GM18499 (cell line): ENCODE data around the gene WDR90.

Source experiments
- ATAC-seq: cut with Tn5 transposase; IDR thresholded peaks from one replicate; pipeline ENCODE4 v1.9.1; 2021; ENCODE audit warnings: moderate number of reproducible peaks; ENCODE audit not compliant: insufficient read depth, unreplicated experiment

WDR90 gene

DNA sequence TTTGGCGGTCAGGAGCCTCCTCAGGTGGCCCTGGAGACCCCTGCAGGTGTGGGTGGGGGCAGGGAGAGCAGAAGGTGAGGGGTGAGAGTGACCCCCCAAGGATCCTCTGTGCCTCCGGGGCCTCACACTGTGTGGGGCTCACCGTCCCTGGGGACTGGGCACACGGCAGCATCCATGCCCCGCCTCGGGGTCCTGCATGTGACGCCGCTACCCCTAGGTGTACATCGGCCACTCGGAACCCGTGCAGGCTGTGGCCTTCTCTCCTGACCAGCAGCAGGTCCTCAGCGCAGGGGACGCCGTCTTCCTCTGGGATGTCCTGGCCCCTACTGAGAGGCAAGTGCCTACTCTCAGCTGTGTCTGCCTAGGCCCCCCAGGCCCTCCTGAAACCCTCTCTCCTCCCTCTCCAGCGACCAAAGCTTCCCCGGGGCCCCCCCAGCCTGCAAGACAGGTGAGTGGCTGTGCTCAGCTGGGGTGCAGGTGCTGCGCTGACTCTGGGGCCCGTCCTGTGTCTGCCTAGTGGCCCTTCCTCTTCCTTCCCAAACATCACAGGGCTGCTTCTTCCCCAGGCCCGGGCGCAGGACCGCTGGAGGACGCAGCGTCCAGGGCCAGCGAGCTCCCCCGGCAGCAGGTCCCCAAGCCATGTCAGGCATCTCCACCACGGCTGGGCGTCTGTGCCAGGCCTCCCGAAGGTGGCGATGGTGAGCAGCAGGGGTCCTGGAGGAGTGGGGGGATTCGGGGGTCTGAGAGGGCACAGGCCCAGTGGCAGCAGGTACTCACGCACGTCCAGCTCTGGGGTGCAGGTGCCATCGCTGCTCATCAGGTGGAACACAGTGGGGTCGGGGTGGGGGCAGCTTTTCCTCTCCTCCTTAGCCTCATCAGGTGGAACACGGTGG, 9.8 kb downstream of the WDR90 start:
- ATAC-seq, result no peak

DNA sequence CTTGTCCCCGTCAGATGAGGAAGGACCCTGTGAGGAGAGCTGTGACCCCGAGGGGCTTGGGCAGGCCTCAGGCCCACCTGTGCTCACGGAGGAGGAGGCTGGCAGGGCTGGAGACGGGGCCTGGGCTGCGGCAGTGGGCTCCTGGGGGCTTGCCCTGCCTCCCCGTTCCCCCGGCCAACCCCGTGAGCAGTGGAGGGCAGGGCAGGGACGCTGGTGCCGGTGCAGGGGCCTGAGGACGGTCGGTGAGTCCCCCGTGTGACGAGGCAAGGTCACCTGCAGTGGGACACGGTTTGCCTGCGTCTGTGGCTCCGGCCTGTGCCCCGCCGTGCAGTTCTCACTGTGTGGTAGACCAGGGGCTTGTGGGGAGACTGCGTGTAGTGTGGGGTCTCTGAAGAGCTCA, 10.5 kb downstream of the WDR90 start:
- no peak for ATAC-seq

DNA sequence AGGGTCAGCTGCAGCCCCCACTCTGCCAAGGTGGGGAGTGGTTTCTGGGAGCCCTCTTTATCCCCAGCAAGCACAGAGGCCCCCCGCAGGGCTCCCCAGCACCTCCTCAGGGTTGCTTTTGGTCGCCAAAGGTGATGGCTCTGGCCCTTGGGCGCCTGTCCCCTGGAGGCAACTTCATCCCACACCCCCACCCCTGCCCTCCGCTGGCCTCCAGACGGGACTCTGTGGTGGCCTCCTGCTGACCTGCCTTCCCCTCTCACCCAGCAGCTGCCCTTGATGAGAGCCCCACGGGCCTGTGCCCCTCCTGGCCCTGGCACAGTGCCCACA, 10.9 kb downstream of the WDR90 start:
- ATAC-seq, result no peak

DNA sequence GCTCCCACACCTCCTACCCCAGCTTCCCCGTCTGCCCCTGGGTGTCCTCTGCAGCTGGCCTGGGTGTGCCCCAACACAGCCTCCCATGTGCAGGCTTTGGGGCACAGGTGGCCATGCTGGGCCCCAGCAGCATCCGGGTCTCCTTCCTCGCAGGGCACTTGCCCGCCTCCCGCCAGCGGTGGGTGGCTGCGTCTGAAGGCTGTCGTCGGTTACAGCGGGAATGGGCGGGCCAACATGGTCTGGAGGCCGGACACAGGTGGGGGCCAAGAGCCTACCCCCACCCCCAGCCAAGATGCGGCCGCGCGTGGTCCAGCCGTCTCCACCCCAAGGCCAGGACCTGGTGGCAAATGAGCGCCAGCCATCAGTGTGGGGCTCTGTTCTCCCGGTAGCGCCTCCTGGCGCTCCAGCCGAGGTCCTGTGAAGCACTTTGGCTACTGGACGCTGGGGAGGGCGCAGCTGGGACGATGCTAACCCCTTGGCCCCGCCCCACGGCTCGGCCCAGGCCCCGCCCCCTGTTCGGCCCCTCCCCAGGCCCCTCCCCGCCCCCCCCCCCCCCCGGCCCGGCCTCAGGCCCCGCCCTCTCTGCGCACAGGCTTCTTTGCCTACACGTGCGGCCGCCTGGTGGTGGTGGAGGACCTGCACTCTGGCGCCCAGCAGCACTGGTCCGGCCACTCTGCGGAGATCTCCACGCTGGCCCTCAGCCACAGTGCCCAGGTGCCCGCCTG, 11.5 kb downstream of the WDR90 start:
- ATAC-seq, result no peak

DNA sequence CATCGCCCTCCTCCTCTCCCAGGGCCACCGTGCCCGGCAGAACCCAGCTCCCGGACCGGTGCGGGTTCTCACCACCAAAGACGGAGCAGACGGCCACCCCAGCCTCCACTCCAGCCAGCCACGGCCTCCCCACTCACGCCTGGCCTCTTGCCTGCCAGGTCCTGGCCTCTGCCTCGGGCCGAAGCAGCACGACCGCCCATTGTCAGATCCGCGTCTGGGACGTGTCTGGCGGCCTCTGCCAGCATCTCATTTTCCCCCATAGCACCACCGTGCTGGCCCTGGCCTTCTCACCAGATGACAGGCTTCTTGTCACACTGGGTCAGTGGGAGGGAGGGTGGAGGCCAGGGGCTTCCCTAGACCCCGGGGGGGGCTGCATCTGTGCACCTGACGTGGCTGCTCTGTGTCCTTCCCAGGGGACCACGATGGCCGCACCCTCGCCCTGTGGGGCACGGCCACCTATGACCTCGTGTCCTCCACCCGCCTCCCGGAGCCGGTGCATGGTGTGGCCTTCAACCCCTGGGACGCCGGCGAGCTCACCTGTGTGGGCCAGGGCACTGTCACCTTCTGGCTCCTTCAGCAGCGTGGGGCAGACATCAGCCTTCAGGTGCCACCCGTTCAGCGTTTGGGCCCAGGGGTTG, 12.1 kb downstream of the WDR90 start:
- no peak for ATAC-seq

DNA sequence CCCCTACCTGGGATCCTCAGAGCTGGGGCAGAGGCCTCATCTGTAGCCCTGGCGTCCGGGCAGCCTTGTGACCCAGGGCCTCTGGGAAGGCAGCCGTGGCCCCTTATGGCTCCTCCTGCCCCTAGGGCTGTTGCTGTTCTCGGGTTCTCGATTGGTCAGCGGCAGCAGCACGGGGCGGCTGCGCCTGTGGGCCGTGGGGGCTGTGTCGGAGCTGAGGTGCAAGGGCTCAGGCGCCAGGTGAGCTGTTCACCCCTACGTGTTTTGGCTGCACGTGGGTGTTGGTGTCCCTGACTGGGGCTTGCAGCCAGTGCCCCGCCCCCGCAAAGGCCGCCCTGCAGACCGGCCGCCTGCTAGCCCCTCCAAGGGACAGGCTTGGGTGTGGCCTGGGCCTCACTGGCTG, 12.9 kb downstream of the WDR90 start:
- no peak for ATAC-seq

DNA sequence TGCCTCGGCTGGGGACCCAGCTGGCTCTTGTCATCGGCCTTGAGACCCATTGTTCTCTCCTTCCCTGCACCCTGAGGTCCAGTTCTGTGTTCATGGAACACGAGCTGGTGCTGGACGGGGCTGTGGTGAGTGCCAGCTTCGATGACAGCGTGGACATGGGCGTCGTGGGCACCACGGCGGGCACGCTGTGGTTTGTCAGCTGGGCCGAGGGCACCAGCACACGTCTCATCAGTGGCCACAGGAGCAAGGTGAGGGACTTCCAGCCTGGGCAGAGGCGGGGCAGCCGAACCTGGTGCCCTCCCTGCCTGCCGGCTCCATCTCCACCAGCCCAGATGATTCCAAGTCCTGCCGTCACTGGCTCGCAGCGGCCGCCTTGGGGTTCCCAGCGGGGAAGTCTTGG, 13.4 kb downstream of the WDR90 start:
- ATAC-seq, result no peak

DNA sequence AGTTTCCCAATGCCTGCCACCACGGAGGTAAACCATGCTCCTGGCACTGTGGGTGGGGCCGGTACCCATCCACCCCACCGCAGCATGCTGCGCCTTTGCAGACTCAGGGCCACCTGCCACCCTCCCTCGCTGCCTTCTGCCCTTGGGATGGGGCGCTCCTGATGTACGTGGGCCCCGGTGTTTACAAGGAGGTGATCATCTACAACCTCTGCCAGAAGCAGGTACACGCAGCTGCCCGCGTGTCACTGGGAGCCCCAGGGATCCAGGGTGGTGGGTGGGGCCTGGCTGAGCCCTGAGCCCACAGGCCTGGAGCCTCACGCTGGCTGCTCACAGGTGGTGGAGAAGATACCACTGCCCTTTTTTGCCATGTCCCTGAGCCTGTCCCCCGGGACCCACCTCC, 17.4 kb downstream of the WDR90 start:
- no peak for ATAC-seq

DNA sequence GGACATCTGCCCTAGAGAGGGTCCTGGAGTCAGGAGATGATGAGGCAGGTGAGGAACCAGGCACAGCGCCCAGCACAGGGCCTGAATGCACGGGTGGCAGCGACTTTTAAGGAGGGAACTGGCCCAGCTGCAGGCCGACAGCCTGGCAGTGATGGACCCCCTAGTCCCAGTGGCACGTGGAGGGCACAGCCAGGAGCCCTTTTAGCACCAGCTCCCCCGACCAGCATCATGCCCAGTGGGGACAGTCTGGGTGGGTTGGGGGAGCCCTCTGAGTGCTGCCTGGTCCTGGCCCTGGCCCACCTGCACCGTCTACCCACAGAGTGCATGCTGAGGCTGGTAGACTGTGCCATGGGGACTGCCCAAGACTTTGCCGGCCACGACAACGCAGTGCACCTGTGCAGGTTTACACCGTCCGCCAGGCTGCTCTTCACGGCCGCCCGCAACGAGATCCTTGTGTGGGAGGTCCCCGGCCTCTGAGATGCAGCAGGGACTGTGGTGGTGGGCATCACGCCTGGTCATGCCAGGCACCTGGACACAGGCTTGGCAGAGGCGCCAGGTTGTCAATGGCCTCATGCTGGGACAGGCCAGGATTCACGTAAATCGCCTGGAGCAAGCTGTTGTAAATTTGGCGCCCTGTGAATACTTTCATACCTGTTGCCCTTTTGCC, 18.1 kb downstream of the WDR90 start:
- no peak for ATAC-seq

DNA sequence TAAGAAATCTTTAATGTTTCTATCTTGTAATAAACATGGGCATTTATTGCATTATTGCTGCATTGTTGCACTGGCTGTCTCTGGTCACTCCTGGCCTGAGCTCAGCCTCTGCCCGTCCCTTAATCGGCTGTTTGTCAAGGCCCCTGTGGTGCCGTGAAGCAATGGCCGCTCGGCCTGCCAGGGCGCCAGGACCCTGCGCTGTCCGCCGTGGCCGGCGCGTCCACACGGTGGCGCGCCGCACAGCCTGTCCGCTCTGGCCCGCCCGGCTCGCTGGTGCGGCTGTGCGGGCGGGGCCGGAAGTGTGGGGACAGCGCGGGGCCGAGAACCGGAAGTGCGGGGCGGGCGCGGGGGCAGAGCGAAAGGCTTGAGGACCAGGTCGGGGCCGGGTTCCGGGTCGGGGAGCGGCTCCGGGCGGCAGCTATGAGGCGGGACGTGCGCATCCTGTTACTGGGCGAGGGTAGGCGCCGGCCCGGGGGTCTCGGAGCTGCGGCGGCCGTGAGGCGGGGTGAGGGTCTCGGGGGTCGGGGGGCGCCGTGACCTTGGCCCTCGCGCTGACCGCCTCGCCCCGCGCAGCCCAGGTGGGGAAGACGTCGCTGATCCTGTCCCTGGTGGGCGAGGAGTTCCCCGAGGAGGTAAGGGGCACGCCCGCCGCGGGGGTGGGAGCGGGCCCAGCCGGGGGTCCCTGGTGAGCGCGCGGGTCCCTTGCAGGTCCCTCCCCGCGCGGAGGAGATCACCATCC, 18.8 kb downstream of the WDR90 start, which contains the start of gene RHOT2:
Gene RHOT2, plus strand, starts transcription at position 353 of the 739 bp plus-strand sequence. Its CDS starts 68 bp downstream, at position 421.
- no peak for ATAC-seq

DNA sequence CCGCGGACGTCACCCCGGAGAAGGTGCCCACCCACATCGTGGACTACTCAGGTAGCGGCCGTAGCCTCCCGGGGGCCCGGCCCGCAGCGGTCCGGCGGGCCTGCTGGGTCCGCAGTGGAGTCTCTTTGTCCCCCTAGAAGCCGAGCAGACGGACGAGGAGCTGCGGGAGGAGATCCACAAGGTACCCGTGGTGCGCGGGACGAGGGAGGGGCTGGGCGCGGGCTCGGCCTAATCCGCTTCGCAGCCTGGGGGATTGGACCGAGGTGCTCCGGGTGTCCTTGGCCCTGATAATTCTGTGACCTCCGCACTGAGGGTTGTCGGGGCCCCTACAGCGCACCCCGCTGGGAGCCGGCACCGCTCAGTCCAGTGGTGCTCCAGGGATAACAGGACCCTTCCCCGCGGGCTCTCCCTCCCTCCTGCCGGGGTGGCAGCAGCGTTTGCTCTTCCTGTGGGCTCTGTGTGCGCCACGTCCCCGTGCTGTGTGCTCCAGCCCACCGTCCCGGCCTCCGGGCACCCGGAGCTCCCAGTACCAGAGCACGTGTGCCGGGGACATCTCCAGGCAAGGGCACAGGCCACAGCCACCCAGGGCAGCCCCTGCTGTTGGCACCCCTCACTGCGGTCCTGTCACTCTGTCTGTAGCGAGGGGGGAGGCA, 19.5 kb downstream of the WDR90 start:
- ATAC-seq, result no peak

DNA sequence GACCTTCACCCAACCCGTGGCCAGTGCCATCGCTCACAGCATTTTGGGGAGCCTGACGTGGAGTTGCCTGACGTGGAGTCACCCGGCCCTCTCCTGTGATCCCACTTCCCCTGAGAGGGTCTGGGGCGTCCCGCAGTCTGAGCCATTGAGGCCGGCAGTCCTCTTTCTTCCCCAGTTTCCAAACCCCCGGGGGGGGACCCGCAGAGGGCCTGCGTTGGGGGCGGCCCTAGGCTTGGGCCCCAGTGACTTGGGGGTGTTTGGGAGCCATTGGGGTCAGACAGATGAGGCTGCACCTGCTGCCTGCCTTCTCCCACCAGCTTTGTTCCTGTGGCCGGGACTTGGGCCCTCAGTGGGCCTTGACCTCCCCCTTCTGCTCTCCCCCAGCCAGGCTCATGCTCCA, 20.5 kb downstream of the WDR90 start:
- no peak for ATAC-seq

DNA sequence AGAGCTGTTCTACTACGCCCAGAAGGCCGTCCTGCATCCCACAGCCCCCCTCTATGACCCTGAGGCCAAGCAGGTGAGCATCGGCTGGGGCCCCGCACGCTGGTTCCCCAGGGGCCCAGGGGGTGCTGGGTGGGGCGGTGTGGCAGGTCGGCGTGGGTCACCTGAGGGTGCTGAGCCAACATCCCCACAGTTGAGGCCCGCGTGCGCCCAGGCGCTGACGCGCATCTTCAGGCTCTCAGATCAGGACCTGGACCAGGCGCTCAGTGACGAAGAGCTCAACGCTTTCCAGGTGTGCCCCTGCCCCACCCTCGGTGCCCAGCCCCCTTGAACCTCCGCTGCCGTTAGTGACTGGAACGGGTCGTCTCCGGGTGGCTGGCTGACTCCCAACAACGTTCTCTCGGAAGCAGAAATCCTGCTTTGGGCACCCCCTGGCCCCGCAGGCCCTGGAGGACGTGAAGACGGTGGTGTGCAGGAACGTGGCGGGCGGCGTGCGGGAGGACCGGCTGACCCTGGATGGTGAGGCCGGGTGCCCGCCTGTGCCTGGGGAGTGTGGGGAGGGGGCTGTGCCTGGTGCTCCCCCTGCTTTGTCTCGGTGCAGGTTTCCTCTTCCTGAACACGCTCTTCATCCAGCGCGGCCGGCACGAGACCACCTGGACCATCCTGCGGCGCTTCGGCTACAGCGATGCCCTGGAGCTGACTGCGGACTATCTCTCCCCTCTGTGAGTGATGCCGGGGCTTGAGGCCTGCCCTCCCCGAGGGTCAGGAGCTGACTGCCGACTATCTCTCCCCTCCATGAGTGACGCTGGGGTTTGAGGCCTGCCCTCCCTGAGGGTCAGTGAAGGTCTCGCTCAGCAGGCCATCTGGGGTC, 21.6 kb downstream of the WDR90 start:
- ATAC-seq, result no peak

DNA sequence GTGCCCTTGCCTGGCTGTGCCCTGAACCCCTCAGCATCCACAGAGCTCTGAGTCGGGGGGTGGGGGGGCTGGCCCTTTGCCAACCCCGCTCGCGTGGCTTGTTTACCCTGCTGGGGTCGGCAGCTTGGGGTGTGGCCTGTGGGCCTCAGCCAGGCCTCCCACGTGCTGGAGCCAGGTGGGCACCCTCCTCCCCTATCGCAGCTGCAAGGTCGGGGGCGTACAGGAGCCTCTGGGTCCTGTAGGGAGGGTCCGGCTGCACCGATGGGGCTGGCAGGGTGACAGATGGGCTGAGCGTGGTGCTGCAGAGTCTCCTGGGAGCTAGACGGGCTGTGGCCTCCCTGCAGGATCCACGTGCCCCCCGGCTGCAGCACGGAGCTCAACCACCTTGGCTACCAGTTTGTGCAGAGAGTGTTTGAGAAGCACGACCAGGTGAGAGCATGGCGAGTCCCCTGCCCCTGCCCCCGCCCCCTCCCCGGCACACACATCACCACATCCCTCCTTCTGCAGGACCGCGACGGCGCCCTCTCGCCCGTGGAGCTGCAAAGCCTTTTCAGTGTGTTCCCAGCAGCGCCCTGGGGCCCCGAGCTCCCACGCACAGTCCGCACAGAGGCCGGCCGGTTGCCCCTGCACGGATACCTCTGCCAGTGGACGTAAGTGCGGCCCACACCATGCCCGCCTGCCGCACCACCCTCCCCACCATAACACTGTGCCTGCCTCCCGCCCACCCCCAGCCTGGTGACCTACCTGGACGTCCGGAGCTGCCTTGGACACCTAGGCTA, 22.4 kb downstream of the WDR90 start:
- no peak for ATAC-seq

DNA sequence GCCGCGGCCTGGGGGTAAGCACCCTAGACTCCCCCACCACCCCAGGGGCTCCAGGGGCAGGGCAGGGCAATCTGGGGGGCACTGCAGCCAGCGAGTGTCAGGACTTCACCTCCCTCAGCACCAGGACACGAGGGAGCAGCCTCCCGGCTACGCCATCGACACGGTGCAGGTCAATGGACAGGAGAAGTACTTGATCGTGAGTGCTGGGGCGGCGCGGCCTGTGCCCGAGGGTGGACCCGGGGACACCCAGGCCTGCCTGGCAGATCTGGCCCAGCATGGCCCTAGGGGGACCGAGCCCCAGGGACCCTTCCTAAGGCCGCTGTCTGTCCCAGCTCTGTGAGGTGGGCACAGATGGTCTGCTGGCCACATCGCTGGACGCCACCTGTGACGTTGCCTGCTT, 23.2 kb downstream of the WDR90 start:
- no peak for ATAC-seq

DNA sequence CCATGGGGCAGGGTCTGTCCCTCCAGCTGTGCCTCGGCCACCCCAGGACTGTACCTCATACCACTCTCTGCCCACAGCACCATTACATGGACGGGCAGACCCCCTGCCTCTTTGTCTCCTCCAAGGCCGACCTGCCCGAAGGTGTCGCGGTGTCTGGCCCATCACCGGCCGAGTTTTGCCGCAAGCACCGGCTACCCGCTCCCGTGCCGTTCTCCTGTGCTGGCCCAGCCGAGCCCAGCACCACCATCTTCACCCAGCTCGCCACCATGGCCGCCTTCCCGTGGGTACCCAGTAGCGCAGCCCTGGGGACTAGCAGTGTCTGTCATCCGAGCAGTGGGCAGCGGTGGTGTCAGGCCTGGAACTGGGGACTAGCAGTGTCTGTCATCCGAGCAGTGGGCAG, 23.7 kb downstream of the WDR90 start:
- ATAC-seq, result no peak

DNA sequence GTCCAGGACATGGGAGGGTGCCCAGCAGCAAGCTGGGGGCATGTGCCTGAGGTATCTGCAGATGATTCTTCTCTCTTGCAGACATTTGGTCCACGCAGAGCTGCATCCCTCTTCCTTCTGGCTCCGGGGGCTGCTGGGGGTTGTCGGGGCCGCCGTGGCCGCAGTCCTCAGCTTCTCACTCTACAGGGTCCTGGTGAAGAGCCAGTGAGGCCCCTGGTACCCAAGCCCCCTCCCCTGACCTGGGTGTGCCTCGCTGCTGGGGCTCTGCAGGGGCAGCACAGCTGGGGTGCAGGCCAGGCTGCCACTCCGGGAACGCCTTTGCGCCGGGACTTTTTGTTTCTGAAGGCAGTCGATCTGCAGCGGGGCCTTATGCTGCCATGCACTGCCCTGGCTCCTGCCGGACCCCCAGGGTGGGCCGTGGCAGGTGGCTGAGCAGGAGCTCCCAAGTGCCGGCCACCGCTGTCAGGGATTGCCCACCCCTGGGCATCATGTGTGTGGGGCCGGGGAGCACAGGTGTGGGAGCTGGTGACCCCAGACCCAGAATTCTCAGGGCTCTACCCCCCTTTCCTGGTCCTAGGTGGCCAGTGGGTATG, 24.3 kb downstream of the WDR90 start:
- ATAC-seq, result no peak
